Trophoblast cell (in vitro differentiated cells and primary cell): ENCODE data around the gene ID1.
"Not testable (repeated sequence)": the region's sequence is repeated elsewhere in the genome, so short reads cannot be mapped to it uniquely, and the experiment has no call there.

Experiments used
- DNase-seq, 2 donors: peaks; one replicate each; pipeline ENCODE4 v3.0.0-alpha.2; 2016
- H2AFZ ChIP-seq: 2 replicates; pipeline ENCODE4 v1.6.1; 2013; ENCODE audit warnings: low read length, moderate library complexity, mild to moderate bottlenecking; ENCODE audit not compliant: insufficient read depth, poor library complexity
- H2AK5ac ChIP-seq: 2 replicates; pipeline ENCODE4 v1.6.1; 2013; ENCODE audit warnings: mild to moderate bottlenecking, low read length
- H2BK120ac ChIP-seq: 2 replicates; pipeline ENCODE4 v1.6.1; 2013; ENCODE audit warnings: low read length, mild to moderate bottlenecking, moderate library complexity; ENCODE audit not compliant: insufficient read depth, poor library complexity
- H2BK12ac ChIP-seq: 2 replicates; pipeline ENCODE4 v1.6.1; 2013; ENCODE audit warnings: mild to moderate bottlenecking, low read length, moderate library complexity
- H2BK5ac ChIP-seq: 2 replicates; pipeline ENCODE4 v1.6.1; 2013; ENCODE audit warnings: low read length, low read depth, moderate library complexity, mild to moderate bottlenecking; ENCODE audit not compliant: poor library complexity
- H3K14ac ChIP-seq: 2 replicates; pipeline ENCODE4 v1.6.1; 2013; ENCODE audit warnings: mild to moderate bottlenecking, low read length
- H3K18ac ChIP-seq: 2 replicates; pipeline ENCODE4 v1.6.1; 2013; ENCODE audit warnings: mild to moderate bottlenecking, low read length
- H3K23ac ChIP-seq: 2 replicates; pipeline ENCODE4 v1.6.1; 2013; ENCODE audit warnings: low read length
- H3K27ac ChIP-seq: 2 replicates; pipeline ENCODE4 v1.5.1; 2013; ENCODE audit warnings: low read depth, mild to moderate bottlenecking, inconsistent platforms, low read length, moderate library complexity
- H3K27me3 ChIP-seq: 2 replicates; pipeline ENCODE4 v1.6.1; 2013; ENCODE audit warnings: inconsistent platforms, mild to moderate bottlenecking, low read length, moderate library complexity; ENCODE audit not compliant: insufficient read depth
- H3K36me3 ChIP-seq, 2 experiments: 1 replicate in 1 of 2; 2 replicates in 1 of 2; pipeline ENCODE4 v1.6.1; 2013; ENCODE audit warnings: low read length in 2 of 2, mild to moderate bottlenecking in 2 of 2, moderate library complexity in 1 of 2; ENCODE audit not compliant: insufficient read depth in 2 of 2, control insufficient read depth in 1 of 2
- H3K4ac ChIP-seq: 2 replicates; pipeline ENCODE4 v1.6.1; 2013; ENCODE audit warnings: low read depth, mild to moderate bottlenecking, low read length, moderate library complexity
- H3K4me1 ChIP-seq, 2 experiments: 1 replicate in 1 of 2; 2 replicates in 1 of 2; pipeline ENCODE4 v1.6.1; 2013; ENCODE audit warnings: low read length in 2 of 2, mild to moderate bottlenecking in 2 of 2, moderate library complexity in 1 of 2; ENCODE audit not compliant: insufficient read depth in 2 of 2, control insufficient read depth in 1 of 2
- H3K4me2 ChIP-seq: 2 replicates; pipeline ENCODE4 v1.6.1; 2013; ENCODE audit warnings: inconsistent platforms, mild to moderate bottlenecking, low read length, moderate library complexity
- H3K4me3 ChIP-seq: 2 replicates; pipeline ENCODE4 v1.5.1; 2013; ENCODE audit warnings: mild to moderate bottlenecking, low read depth, low read length, inconsistent platforms
- H3K79me1 ChIP-seq: one replicate; pipeline ENCODE4 v1.6.1; 2013; ENCODE audit warnings: low read length
- H3K79me2 ChIP-seq: 2 replicates; pipeline ENCODE4 v1.6.1; 2013; ENCODE audit warnings: low read length, mild to moderate bottlenecking; ENCODE audit not compliant: control insufficient read depth, insufficient read depth, poor library complexity
- H3K9ac ChIP-seq: 2 replicates; pipeline ENCODE4 v1.6.1; 2013; ENCODE audit warnings: mild to moderate bottlenecking, low read length
- H3K9me3 ChIP-seq: 2 replicates; pipeline ENCODE4 v1.6.1; 2013; ENCODE audit warnings: low read depth, mild to moderate bottlenecking, control low read depth, inconsistent platforms, low read length; ENCODE audit not compliant: insufficient read depth
- H4K12ac ChIP-seq: 2 replicates; pipeline ENCODE4 v1.6.1; 2013; ENCODE audit warnings: low read depth, mild to moderate bottlenecking, low read length, moderate library complexity
- H4K8ac ChIP-seq: 2 replicates; pipeline ENCODE4 v1.6.1; 2013; ENCODE audit warnings: low read depth, mild to moderate bottlenecking, low read length, moderate library complexity
- H4K91ac ChIP-seq: one replicate; pipeline ENCODE4 v1.6.1; 2013; ENCODE audit warnings: low read depth, mild to moderate bottlenecking, low read length, moderate library complexity
- WGBS: extraction: QIAGEN DNeasy Blood & Tissue Kit; methylation state at CpG from one replicate; pipeline ENCODE4 v1.1.7; 2013; ENCODE audit warnings: missing lambda C conversion rate; ENCODE audit not compliant: insufficient read length, insufficient coverage; ENCODE audit errors: extremely low coverage; 5-methylcytosine and 5-hydroxymethylcytosine counted together

The ID1 gene

GRCh38 chr20:31628057-31628456 lies 23.0 kb downstream of the ID1 start:
- H3K4me1 ChIP-seq, H3K79me1 ChIP-seq, H3K9ac ChIP-seq, H3K4me3 ChIP-seq, H4K12ac ChIP-seq, H3K14ac ChIP-seq, H2AFZ ChIP-seq, H3K79me2 ChIP-seq, H3K27ac ChIP-seq, H4K8ac ChIP-seq, H3K27me3 ChIP-seq, H2BK12ac ChIP-seq, H2BK120ac ChIP-seq, H3K4ac ChIP-seq, H3K23ac ChIP-seq, H2BK5ac ChIP-seq, H3K18ac ChIP-seq, H4K91ac ChIP-seq, H3K36me3 ChIP-seq, H3K4me2 ChIP-seq, H3K9me3 ChIP-seq, DNase-seq, H2AK5ac ChIP-seq: not testable (repeated sequence)
- no CpG with 5 or more reads among the region's 2 CpGs for WGBS

GRCh38 chr20:31630187-31630790 lies 25.2 kb downstream of the ID1 start:
- no peak overlapping the region for H3K4ac ChIP-seq
- no peak overlapping the region for H4K12ac ChIP-seq
- no peak overlapping the region for H4K8ac ChIP-seq
- no peak overlapping the region for H3K23ac ChIP-seq
- no peak overlapping the region for H3K9ac ChIP-seq
- no peak overlapping the region for H3K4me2 ChIP-seq
- no peak overlapping the region for H2BK5ac ChIP-seq
- no peaks in the 10 kb centered on the region for H3K4me1 ChIP-seq
- H3K36me3 ChIP-seq: no peaks in the 10 kb centered on the region
- peaks cover 2% of the 10 kb centered on the region for H3K9me3 ChIP-seq
- no peaks in the 10 kb centered on the region for H3K79me2 ChIP-seq
- no peak overlapping the region for H3K4me3 ChIP-seq
- H2BK120ac ChIP-seq: no peak overlapping the region
- no peak overlapping the region for H2BK12ac ChIP-seq
- no peak overlapping the region for H3K27ac ChIP-seq
- H2AK5ac ChIP-seq: no peak overlapping the region
- H3K14ac ChIP-seq: no peak overlapping the region
- no peak overlapping the region for H2AFZ ChIP-seq
- H3K18ac ChIP-seq: no peak overlapping the region
- no peaks in the 10 kb centered on the region for H3K27me3 ChIP-seq
- no peak overlapping the region for H4K91ac ChIP-seq
- no peak for DNase-seq
- no CpG with 5 or more reads among the region's 2 CpGs for WGBS
- no peaks in the 10 kb centered on the region for H3K79me1 ChIP-seq

DNA sequence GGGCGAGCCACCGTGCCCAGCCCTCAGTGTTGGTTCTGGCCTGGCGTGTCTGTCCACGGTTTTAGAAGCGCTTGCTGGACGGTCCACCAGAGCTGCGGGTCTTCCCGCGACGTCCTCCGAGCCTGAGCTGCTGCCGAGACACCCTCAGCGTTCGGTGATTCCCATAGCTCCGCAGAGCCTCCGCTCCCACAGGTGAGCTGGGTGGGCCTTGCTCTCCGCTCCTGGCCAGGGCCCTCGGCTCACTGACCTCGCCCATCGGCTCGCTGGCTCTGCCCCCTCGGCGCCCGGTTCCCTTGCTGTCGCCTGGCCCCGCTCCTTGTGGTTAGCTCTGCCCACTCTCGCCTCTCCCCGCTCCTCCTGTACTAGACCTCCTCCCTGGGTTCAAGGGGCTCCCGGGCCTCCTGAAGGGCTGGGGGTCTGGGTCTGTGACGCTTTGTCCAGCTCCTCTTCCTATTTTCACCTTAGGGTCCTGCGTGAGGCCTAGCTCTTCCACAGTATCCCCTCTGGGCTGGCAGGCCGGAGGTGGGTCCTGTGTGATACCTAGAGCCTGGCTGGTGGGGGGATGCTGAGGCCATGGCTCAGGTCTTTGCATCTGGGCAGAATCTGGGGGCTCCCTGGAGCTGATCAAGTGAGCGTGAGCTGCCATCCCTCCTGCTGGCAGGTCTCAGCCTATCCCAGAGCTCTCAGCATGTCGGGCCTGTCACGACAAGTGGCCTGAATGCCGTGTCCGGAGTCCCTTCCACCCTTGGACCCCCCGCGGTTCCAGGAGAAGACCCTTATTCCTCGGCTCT lies 27.7 kb downstream of the ID1 start:
- Histone ChIP-seq H3K79me1 (no peaks in the 10 kb centered on the region), H4K91ac (peak overlapping the region; percentile 9), H2BK5ac (no peak overlapping the region), H2BK120ac (no peak overlapping the region), H2AFZ (no peak overlapping the region), H3K14ac (no peak overlapping the region), H3K4me3 (no peak overlapping the region), H3K27me3 (no peaks in the 10 kb centered on the region), H2AK5ac (no peak overlapping the region), H4K12ac (no peak overlapping the region), H3K36me3 (no peaks in the 10 kb centered on the region), H3K9ac (no peak overlapping the region), H3K23ac (no peak overlapping the region), H3K4ac (no peak overlapping the region), H2BK12ac (no peak overlapping the region), H3K27ac (no peak overlapping the region), H3K9me3 (peaks cover 2% of the 10 kb centered on the region), H3K4me1 (peaks cover 0 to 1% of the 10 kb centered on the region in 2 experiments), H3K18ac (no peak overlapping the region), H4K8ac (no peak overlapping the region), H3K79me2 (no peaks in the 10 kb centered on the region), H3K4me2 (no peak overlapping the region)
- no peak for DNase-seq
- WGBS: no CpG with 5 or more reads among the region's 40 CpGs

- Histone ChIP-seq H4K8ac (no peak overlapping the region), H3K27me3 (no peaks in the 10 kb centered on the region), H3K18ac (no peak overlapping the region)
Measured at GRCh38 chr20:31633339-31633914, 28.3 kb downstream of the ID1 start.

More at GRCh38 chr20:31633339-31633914, 28.3 kb downstream of the ID1 start:
- Histone ChIP-seq H3K36me3 (no peaks in the 10 kb centered on the region), H2AFZ (no peak overlapping the region), H2BK12ac (no peak overlapping the region), H3K27ac (no peak overlapping the region), H3K23ac (no peak overlapping the region), H2BK5ac (no peak overlapping the region), H3K4me1 (peaks cover 6 to 7% of the 10 kb centered on the region in 2 experiments), H4K91ac (peak overlapping the region; percentile 42), H2BK120ac (no peak overlapping the region), H3K9me3 (peaks cover 2% of the 10 kb centered on the region), H3K4ac (no peak overlapping the region), H3K4me3 (no peak overlapping the region), H3K79me1 (no peaks in the 10 kb centered on the region), H3K4me2 (no peak overlapping the region), H2AK5ac (peak overlapping the region; percentile 20), H3K9ac (no peak overlapping the region), H3K14ac (no peak overlapping the region), H4K12ac (no peak overlapping the region), H3K79me2 (no peaks in the 10 kb centered on the region)
- DNase-seq: no peak
- no CpG with 5 or more reads among the region's 14 CpGs for WGBS
